Smooth muscle cell (in vitro differentiated cells): ENCODE data around the gene PNPLA1. TPM values are rescaled to one million over a fixed set of nuclear protein-coding genes. Genes with fewer than 3 reads are reported as not detected.

Experiments
- DNase-seq: peaks from one replicate; lab custom pipeline; 2025; ENCODE audit not compliant: unreplicated experiment; lab: John Stamatoyannopoulos, UW
- H2AFZ ChIP-seq: fragments of 200-600 bp; sonication (generic); 2 replicates; pipeline ENCODE4 v1.6.0; 2016; ENCODE audit warnings: antibody characterized with exemption, low read depth, mild to moderate bottlenecking
- H3F3A ChIP-seq: fragments of 200-600 bp; sonication (generic); 2 replicates; pipeline ENCODE4 v1.6.0; 2017; ENCODE audit warnings: antibody characterized with exemption, low read depth
- H3K27ac ChIP-seq: fragments of 200-600 bp; sonication (generic); 2 replicates; pipeline ENCODE4 v1.5.1; 2016; ENCODE audit warnings: low read depth, mild to moderate bottlenecking
- H3K27me3 ChIP-seq: fragments of 200-600 bp; sonication (generic); 2 replicates; pipeline ENCODE4 v1.6.1; 2016; ENCODE audit warnings: low read depth, mild to moderate bottlenecking
- H3K36me3 ChIP-seq: fragments of 200-600 bp; sonication (generic); 2 replicates; pipeline ENCODE4 v1.5.1; 2016; ENCODE audit warnings: low read depth
- H3K4me1 ChIP-seq: fragments of 200-600 bp; sonication (generic); 2 replicates; pipeline ENCODE4 v1.5.1; 2016; ENCODE audit warnings: low read depth
- H3K4me2 ChIP-seq: fragments of 200-600 bp; sonication (generic); 2 replicates; pipeline ENCODE4 v1.6.0; 2016; ENCODE audit warnings: mild to moderate bottlenecking
- H3K4me3 ChIP-seq: fragments of 200-600 bp; sonication (generic); 2 replicates; pipeline ENCODE4 v1.5.1; 2016; ENCODE audit warnings: mild to moderate bottlenecking
- H3K79me2 ChIP-seq: fragments of 200-600 bp; sonication (generic); 2 replicates; pipeline ENCODE4 v1.6.0; 2016; ENCODE audit warnings: low read depth, mild to moderate bottlenecking
- H3K9ac ChIP-seq: fragments of 200-600 bp; sonication (generic); 2 replicates; pipeline ENCODE4 v1.6.0; 2016; ENCODE audit warnings: low read depth
- H3K9me3 ChIP-seq: fragments of 200-600 bp; sonication (generic); replicated peaks from 2 replicates; pipeline ENCODE4 v1.5.1; 2016; ENCODE audit warnings: low read depth
- H4K20me1 ChIP-seq: fragments of 200-600 bp; sonication (generic); 2 replicates; pipeline ENCODE4 v1.6.0; 2016; ENCODE audit warnings: low read depth
- CTCF ChIP-seq: fragments of 200-600 bp; sonication (generic); IDR thresholded peaks from 2 replicates; pipeline ENCODE4 v1.5.1; 2017; ENCODE audit warnings: borderline replicate concordance, mild to moderate bottlenecking, antibody characterized with exemption; ENCODE audit not compliant: insufficient read depth, poor library complexity, severe bottlenecking
- WGBS: methylation state at CpG from one replicate; pipeline ENCODE4 v1.1.7; 2016; ENCODE audit warnings: low lambda C conversion rate; 5-methylcytosine and 5-hydroxymethylcytosine counted together
- polyA plus RNA-seq: library from polyadenylated mRNA; unstranded; fragments of >200 nt; fragmentation: Nextera tagmentation; extraction: Ambion mirVana; gene quantifications from 2 replicates; pipeline ENCODE4 v1.2.1, GENCODE V29; 2016
- total RNA-seq: library from RNA; depleted of rRNA; stranded (reverse); fragments of >200 nt; gene quantifications from 2 replicates; pipeline ENCODE4 v1.2.3, GENCODE V29; 2014

PNPLA1 gene
- total and polyA plus RNA-seq, 2 experiments from 2014 or later = not detected

- Histone ChIP-seq H3K9ac (no peak overlapping the region), H4K20me1 (no peaks in the 10 kb centered on the region), H2AFZ (no peak overlapping the region), H3K79me2 (no peaks in the 10 kb centered on the region), H3K4me2 (no peak overlapping the region), H3K9me3 (no peaks in the 10 kb centered on the region), H3K4me1 (no peaks in the 10 kb centered on the region), H3K36me3 (no peaks in the 10 kb centered on the region), H3K27ac (no peak overlapping the region), H3K27me3 (no peaks in the 10 kb centered on the region), H3K4me3 (no peak overlapping the region), H3F3A (peaks cover 14% of the 10 kb centered on the region)
- no peak for DNase-seq
- no peak for TF ChIP-seq CTCF
- WGBS = 90% methylated on average over 8 of the region's 8 CpGs
These were observed 82.8 kb downstream of the PNPLA1 start for GRCh38 chr6:36352477-36353157.

- H3K9me3 ChIP-seq = no peaks in the 10 kb centered on the region
- H3K36me3 ChIP-seq = no peaks in the 10 kb centered on the region
- WGBS = 64% methylated on average over 4 of the region's 4 CpGs
- H3K4me1 ChIP-seq = no peaks in the 10 kb centered on the region
- DNase-seq = no peak
- H3F3A ChIP-seq = peaks cover 14% of the 10 kb centered on the region
- no peaks in the 10 kb centered on the region for H3K79me2 ChIP-seq
- no peak overlapping the region for H3K4me3 ChIP-seq
- H3K9ac ChIP-seq = no peak overlapping the region
- H4K20me1 ChIP-seq = no peaks in the 10 kb centered on the region
- no peaks in the 10 kb centered on the region for H3K27me3 ChIP-seq
- H3K4me2 ChIP-seq = no peak overlapping the region
- H3K27ac ChIP-seq = no peak overlapping the region
- TF ChIP-seq CTCF = no peak
- no peak overlapping the region for H2AFZ ChIP-seq
These were observed 83.6 kb downstream of the PNPLA1 start for GRCh38 chr6:36353411-36353915.

GRCh38 chr6:36355819-36356218 is 86.0 kb downstream of the PNPLA1 start:
- Histone ChIP-seq H2AFZ (no peak overlapping the region), H3F3A (peaks cover 8% of the 10 kb centered on the region), H3K79me2 (no peaks in the 10 kb centered on the region), H3K36me3 (no peaks in the 10 kb centered on the region), H4K20me1 (no peaks in the 10 kb centered on the region), H3K4me3 (no peak overlapping the region), H3K4me1 (no peaks in the 10 kb centered on the region), H3K4me2 (peak overlapping the region; percentile 28), H3K27me3 (no peaks in the 10 kb centered on the region), H3K27ac (peak overlapping the region; percentile 42), H3K9me3 (no peaks in the 10 kb centered on the region), H3K9ac (no peak overlapping the region)
- TF ChIP-seq CTCF = no peak
- WGBS = 30% methylated on average over 4 of the region's 4 CpGs
- no peak for DNase-seq

- Histone ChIP-seq H4K20me1 (no peaks in the 10 kb centered on the region), H3K27ac (no peak overlapping the region), H3K27me3 (no peaks in the 10 kb centered on the region), H3K9me3 (no peaks in the 10 kb centered on the region), H3K4me2 (no peak overlapping the region), H3K4me1 (no peaks in the 10 kb centered on the region), H2AFZ (peak overlapping the region; percentile 49), H3K36me3 (no peaks in the 10 kb centered on the region), H3K4me3 (no peak overlapping the region), H3K79me2 (no peaks in the 10 kb centered on the region), H3F3A (no peaks in the 10 kb centered on the region), H3K9ac (no peak overlapping the region)
- TF ChIP-seq CTCF = no peak
- 90% methylated on average over 3 of the region's 3 CpGs for WGBS
- DNase-seq = no peak
These were observed 88.0 kb downstream of the PNPLA1 start for GRCh38 chr6:36357872-36358225.
